ENCODE data around the gene C10orf67.

C10orf67 gene

GRCh38 chr10:23319835-23320234, 24.8 kb downstream of the C10orf67 start:
- no peak overlapping the region for H3K27ac ChIP-seq
- TF ChIP-seq ZFX (IDR thresholded peaks at IDR 0.05; ENCODE audit: borderline replicate concordance) (no peak), CTCF (IDR thresholded peaks at IDR 0.05) (no peak)

- TF ChIP-seq CTCF (IDR thresholded peaks at IDR 0.05) = no peak
- TF ChIP-seq ZFX (IDR thresholded peaks at IDR 0.05; ENCODE audit: borderline replicate concordance) = no peak
- no peak overlapping the region for H3K27ac ChIP-seq
Observed at GRCh38 chr10:23318359-23318758, 26.2 kb downstream of the C10orf67 start.

- TF ChIP-seq CTCF (IDR thresholded peaks at IDR 0.05) (no peak), ZFX (IDR thresholded peaks at IDR 0.05; ENCODE audit: borderline replicate concordance) (no peak)
- no peak overlapping the region for H3K27ac ChIP-seq
Observed at GRCh38 chr10:23317416-23317815, 27.2 kb downstream of the C10orf67 start.

DNA sequence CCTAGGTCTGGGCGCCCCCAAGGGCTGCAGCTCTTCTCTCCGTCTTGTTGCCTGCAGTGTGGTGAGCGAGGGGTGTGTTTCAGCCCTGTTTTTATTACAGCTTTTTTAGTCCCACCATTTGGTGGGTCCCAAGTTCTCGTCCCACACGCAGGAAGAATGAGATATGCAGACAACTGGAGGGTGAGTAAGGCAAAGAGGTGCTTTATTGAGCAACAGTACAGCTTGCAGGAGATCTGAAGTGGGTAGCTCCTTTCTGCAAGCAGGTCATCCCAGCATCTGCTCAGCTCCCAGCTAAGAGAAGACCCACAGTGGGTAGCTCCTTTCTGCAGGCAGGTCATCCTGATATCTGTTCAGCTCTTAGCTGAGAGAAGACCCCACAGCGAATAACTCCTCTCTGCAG, 28.2 kb downstream of the C10orf67 start:
- H3K27ac ChIP-seq = no peak overlapping the region
- TF ChIP-seq CTCF (IDR thresholded peaks at IDR 0.05) = no peak
- TF ChIP-seq ZFX (IDR thresholded peaks at IDR 0.05; ENCODE audit: borderline replicate concordance) = no peak

- no peak overlapping the region for H3K27ac ChIP-seq
- TF ChIP-seq CTCF (IDR thresholded peaks at IDR 0.05) (no peak), ZFX (IDR thresholded peaks at IDR 0.05; ENCODE audit: borderline replicate concordance) (no peak)
Observed at GRCh38 chr10:23315966-23316365, 28.6 kb downstream of the C10orf67 start.

DNA sequence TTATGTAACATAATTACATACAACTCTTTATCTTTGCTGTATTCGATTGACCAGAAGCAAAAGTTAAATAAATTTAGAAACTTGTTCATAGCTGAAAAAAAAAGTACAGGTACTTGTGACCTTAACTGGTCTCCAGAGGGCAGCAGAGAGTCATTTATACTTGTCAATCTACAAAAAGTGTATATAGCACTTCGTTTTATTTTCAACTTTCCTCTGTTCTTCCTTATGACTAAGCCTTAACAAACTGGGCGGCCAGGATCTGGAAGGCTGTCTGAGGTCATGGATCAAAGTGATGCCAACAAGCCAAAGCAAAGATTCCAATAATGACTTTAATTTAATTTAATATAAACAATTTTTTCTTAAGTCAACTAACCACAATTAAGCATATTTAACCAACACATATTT, 29.8 kb downstream of the C10orf67 start:
- peak; percentile 77 for TF ChIP-seq CTCF (IDR thresholded peaks at IDR 0.05)
- no peak for TF ChIP-seq ZFX (IDR thresholded peaks at IDR 0.05; ENCODE audit: borderline replicate concordance)

GRCh38 chr10:23311034-23311433, 33.6 kb downstream of the C10orf67 start:
- no peak overlapping the region for H3K27ac ChIP-seq
- TF ChIP-seq ZFX (IDR thresholded peaks at IDR 0.05; ENCODE audit: borderline replicate concordance) (no peak), CTCF (IDR thresholded peaks at IDR 0.05) (no peak)

More for the DNA sequence above, 29.8 kb downstream of the C10orf67 start:
- H3K27ac ChIP-seq = no peak overlapping the region
